Activated naive CD4-positive, alpha-beta T cell treated with anti-CD3 and anti-CD28 coated beads, Interleukin-2, amount 50 U/mL, for 72 hours (primary cell): Measurements from ENCODE around the gene LILRB4. TPM values are rescaled to one million over a fixed set of nuclear protein-coding genes. Genes with fewer than 3 reads are reported as not detected.
"Not testable (repeated sequence)": the region's sequence is repeated elsewhere in the genome, so short reads cannot be mapped to it uniquely, and the experiment has no call there.

ENCODE experiments used
- ATAC-seq, 2 donors: fragments of 150-1000 bp; cut with Tn5 transposase; 2 replicates each; pipeline ENCODE4 v1.10.0; 2021; ENCODE audit warnings: mild to moderate bottlenecking in 2 of 2, moderate library complexity in 2 of 2
- DNase-seq, 2 donors: peaks; one replicate each; pipeline ENCODE4 v3.0.0; 2021 to 2022; ENCODE audit warnings: low spot score in 2 of 2
- H3K27ac Mint-ChIP-seq, 2 donors: one replicate each; pipeline ENCODE4 v1.8.0; 2022; ENCODE audit warnings: mild to moderate bottlenecking in 2 of 2, mixed read lengths in 2 of 2
- H3K36me3 Mint-ChIP-seq, 2 donors: one replicate each; pipeline ENCODE4 v1.8.0; 2022; ENCODE audit warnings: mixed read lengths in 2 of 2
- H3K9me3 Mint-ChIP-seq, 2 donors: one replicate each; pipeline ENCODE4 v1.8.0; 2022; ENCODE audit warnings: mixed read lengths in 2 of 2
- total RNA-seq, 2 donors: library from RNA; stranded (reverse); gene quantifications; one replicate each; pipeline ENCODE4 v1.2.3, GENCODE V29; 2022

The LILRB4 gene
- total RNA-seq, 2 donors from 2014 or later, result not detected

DNA sequence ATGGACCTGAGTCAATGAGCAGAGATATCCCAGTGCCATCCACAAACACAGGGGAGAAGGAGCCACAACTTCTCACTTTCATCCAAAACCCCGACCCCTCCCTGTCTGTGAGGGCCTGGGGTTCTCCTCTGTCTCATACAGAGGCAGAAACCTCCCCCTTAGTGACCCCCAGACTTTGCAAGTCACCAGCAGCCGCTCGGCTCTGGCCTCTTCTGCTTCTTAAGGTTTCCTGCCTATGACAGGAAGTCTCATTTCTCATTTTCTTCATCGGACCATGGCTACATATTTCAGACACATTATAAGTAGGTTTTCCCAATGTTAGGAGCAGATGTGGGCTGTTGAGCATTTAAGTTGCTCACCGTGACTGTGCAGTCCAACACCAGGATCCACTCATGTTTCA, 19.8 kb upstream of the LILRB4 start:
- not testable (repeated sequence) for ATAC-seq, DNase-seq, H3K36me3 Mint-ChIP-seq, H3K9me3 Mint-ChIP-seq
- peak overlapping the region in 1 of 2 donors; percentile 72 for H3K27ac Mint-ChIP-seq

GRCh38 chr19:54643583-54643982, 19.2 kb upstream of the LILRB4 start:
- not testable (repeated sequence) for H3K27ac Mint-ChIP-seq, H3K36me3 Mint-ChIP-seq, DNase-seq, ATAC-seq, H3K9me3 Mint-ChIP-seq

GRCh38 chr19:54644056-54644455, 18.7 kb upstream of the LILRB4 start:
- DNase-seq, result no peak
- H3K9me3 Mint-ChIP-seq, result no peaks in the 10 kb centered on the region
- ATAC-seq, result no peak
- no peak overlapping the region for H3K27ac Mint-ChIP-seq
- H3K36me3 Mint-ChIP-seq, result no peaks in the 10 kb centered on the region

DNA sequence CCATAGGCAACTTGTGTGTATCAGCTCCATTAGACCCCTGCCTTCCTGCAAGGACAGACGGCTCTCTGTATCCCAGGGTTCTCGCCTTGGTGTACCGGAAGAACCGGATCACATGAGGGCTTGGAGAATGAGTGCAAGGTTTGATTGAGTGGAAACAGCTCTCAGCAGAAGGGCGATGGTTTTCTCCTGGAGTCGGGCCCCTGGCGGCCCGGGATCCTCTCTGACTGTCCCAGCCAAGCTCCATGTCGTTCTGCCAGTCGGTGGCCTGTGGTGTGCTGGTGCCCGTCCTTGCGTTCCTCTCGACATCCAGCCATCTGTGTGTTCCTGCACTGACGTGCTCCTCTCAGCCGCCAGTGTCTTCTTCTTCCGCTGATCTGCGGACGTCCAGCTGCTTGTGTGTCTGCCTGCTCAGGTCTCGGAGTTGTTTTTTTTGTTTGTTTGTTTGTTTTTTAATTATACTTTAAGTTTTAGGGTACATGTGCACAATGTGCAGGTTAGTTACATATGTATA, 16.4 kb upstream of the LILRB4 start:
- Mint-ChIP-seq H3K9me3 (no peaks in the 10 kb centered on the region), H3K36me3 (no peaks in the 10 kb centered on the region), H3K27ac (no peak overlapping the region)
- no peak for ATAC-seq
- DNase-seq, result no peak

- no peaks in the 10 kb centered on the region for H3K9me3 Mint-ChIP-seq
Measured at GRCh38 chr19:54648129-54648528, 14.7 kb upstream of the LILRB4 start.

DNA sequence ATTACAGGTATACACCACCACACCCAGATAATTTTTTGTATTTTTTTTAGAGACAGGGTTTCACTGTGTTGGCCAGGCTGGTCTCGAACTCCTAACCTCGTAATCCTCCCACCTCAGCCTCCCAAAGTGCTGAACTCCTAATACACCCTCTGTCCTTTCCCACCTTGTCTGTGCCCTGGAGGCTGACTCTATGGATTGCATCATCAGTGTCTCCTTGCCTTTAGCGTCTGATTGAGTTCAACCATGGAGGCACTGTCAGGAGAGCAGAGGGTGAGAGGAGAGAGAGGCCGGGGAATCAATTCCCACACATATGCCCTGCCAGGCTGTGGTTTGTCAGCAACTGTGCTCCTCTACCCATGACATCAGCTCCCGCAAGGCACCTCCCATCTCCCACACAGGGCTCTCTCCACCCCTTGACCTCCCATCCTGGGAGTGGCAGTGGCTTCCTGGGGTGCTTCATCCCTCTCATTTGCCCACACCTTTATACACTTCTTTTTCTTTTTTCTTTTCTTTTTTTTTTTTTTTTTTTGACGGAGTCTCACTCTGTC, 12.6 kb upstream of the LILRB4 start:
- H3K27ac Mint-ChIP-seq, result peak overlapping the region in 1 of 2 donors; percentile 67
- ATAC-seq, result no peak
- H3K9me3 Mint-ChIP-seq, result no peaks in the 10 kb centered on the region
- DNase-seq, result no peak
- H3K36me3 Mint-ChIP-seq, result no peaks in the 10 kb centered on the region

More at GRCh38 chr19:54648129-54648528, 14.7 kb upstream of the LILRB4 start:
- ATAC-seq, result no peak
- no peak for DNase-seq
- Mint-ChIP-seq H3K27ac (no peak overlapping the region), H3K36me3 (no peaks in the 10 kb centered on the region)

GRCh38 chr19:54653181-54653809, 9.5 kb upstream of the LILRB4 start:
- ATAC-seq (no peak), DNase-seq (no peak)
- Mint-ChIP-seq H3K9me3 (no peaks in the 10 kb centered on the region), H3K27ac (no peak overlapping the region), H3K36me3 (no peaks in the 10 kb centered on the region)

DNA sequence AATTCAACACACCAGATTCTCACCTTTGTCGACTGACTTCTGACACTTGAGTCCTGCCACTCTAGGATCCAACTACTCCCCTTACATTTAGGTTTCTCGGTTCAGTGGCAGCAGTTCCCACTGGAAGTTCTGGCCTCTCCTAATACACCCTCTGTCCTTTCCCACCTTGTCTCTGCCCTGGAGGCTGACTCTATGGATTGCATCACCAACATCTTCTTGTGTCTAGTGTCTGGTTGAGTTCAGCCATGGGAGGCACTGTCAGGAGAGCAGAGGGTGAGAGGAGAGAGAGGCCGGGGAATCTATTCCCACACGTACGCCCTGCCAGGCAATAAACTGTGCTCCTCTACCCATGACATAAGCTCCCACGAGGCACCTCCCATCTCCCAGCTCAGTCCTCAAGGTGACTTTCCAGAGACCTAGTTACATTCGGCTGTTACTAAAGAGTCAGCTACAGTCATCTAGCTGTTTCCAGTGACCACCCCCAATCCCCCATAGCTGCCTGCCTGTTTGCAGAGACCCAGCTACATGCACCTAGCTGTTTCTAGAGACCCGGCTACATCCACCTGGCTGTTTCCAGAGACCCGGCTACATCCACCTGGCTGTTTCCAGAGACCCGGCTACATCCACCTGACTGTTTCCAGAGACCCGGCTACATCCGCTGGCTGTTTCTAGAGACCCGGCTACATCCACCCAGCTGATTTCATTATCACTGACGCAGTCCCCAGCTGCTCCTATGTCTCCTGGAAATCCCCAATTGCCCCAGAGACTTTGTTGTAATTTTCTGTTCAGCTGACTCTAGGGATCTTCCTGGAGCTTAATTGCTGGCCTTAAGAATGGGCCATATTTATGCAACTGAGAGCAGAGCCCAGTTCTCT, 8.1 kb upstream of the LILRB4 start:
- no peak for ATAC-seq
- no peaks in the 10 kb centered on the region for H3K9me3 Mint-ChIP-seq

GRCh38 chr19:54659300-54659699, 3.5 kb upstream of the LILRB4 start:
- no peak for DNase-seq
- H3K27ac Mint-ChIP-seq, result no peak overlapping the region

More for the DNA sequence above, 8.1 kb upstream of the LILRB4 start:
- no peak for DNase-seq
- H3K36me3 Mint-ChIP-seq, result no peaks in the 10 kb centered on the region
- no peak overlapping the region for H3K27ac Mint-ChIP-seq

DNA sequence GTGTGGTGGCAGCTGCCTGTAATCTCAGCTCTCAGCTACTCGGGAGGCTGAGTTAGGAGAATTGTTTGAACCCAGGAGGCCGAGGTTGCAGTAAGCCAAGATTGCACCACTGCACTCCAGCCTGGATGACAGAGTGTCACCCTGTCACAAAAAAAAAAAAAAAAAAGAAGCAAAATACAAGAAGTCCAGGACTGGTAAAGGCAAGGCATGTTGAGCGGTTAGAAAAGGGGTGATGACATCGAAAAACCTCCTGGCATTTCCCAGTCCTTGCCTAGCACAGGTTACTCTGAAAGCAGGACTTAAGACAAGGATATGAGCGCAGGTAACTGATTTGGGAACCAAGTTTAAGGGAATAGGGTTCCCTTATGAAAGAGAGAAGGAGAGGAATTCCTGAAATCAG, 2.5 kb upstream of the LILRB4 start:
- H3K9me3 Mint-ChIP-seq, result no peaks in the 10 kb centered on the region
- no peak overlapping the region for H3K27ac Mint-ChIP-seq
- no peak for ATAC-seq
- no peaks in the 10 kb centered on the region for H3K36me3 Mint-ChIP-seq
- no peak for DNase-seq

More at GRCh38 chr19:54659300-54659699, 3.5 kb upstream of the LILRB4 start:
- Mint-ChIP-seq H3K9me3 (no peaks in the 10 kb centered on the region), H3K36me3 (no peaks in the 10 kb centered on the region)
- peak; percentile 18 to 32 for ATAC-seq

- no peak overlapping the region for H3K27ac Mint-ChIP-seq
- ATAC-seq (no peak), DNase-seq (no peak)
- no peaks in the 10 kb centered on the region for H3K36me3 Mint-ChIP-seq
- H3K9me3 Mint-ChIP-seq, result no peaks in the 10 kb centered on the region
Measured at GRCh38 chr19:54660964-54661363, 1.8 kb upstream of the LILRB4 start.

- no peaks in the 10 kb centered on the region for H3K36me3 Mint-ChIP-seq
- no peak for DNase-seq
- ATAC-seq, result no peak
- no peaks in the 10 kb centered on the region for H3K9me3 Mint-ChIP-seq
- H3K27ac Mint-ChIP-seq, result no peak overlapping the region
Measured at GRCh38 chr19:54661846-54662481, 821 bp upstream of the LILRB4 start.

- ATAC-seq, result no peak
- peaks cover 0 to 5% of the 10 kb centered on the region in 2 donors for H3K36me3 Mint-ChIP-seq
- H3K27ac Mint-ChIP-seq, result no peak overlapping the region
- DNase-seq, result no peak
- peaks cover 0 to 11% of the 10 kb centered on the region in 2 donors for H3K9me3 Mint-ChIP-seq
Measured at GRCh38 chr19:54665530-54665929, 2.7 kb downstream of the LILRB4 start.

DNA sequence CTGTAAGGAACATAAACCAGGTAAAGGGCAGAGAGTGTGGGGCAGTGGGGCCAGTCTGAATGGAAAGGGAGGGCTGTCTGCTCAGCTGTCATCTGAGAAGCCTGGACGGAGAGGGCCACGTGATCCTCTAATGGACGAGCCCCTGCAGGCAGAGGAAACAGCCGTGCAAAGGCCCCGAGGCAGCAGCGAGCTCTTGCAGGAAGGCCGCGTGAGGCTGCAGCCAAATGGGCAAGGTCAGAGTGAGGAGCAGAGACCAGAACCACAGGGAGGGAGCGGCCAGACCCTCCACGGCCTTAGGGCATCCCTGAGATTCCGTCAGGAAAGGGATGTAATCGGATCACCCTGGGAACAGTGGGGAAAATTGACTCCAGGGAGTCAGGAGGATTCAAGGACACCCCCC, 4.4 kb downstream of the LILRB4 start:
- Mint-ChIP-seq H3K9me3 (peaks cover 0 to 11% of the 10 kb centered on the region in 2 donors), H3K27ac (no peak overlapping the region), H3K36me3 (peaks cover 0 to 5% of the 10 kb centered on the region in 2 donors)
- ATAC-seq (no peak), DNase-seq (no peak)

DNA sequence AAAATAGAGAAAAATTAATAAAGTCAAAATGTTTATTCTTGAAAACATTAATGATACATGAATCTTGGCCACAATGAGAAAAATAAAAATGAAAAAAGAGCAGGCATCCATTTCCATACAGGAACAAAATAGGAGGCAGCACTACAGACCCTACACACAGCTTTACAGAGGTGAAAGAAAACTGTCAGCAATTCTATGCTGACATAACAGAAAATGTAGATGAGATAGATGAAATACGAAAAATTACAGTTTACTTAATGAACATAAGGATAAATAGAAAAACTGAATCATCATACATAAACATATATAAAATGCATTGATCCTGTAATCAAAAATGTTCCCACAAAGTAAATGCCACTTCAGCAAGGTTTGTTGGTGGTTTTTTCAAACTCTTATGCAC, 5.6 kb downstream of the LILRB4 start:
- H3K9me3 Mint-ChIP-seq, result peaks cover 0 to 11% of the 10 kb centered on the region in 2 donors
- H3K27ac Mint-ChIP-seq, result no peak overlapping the region
- ATAC-seq (no peak), DNase-seq (no peak)
- H3K36me3 Mint-ChIP-seq, result peaks cover 0 to 5% of the 10 kb centered on the region in 2 donors

DNA sequence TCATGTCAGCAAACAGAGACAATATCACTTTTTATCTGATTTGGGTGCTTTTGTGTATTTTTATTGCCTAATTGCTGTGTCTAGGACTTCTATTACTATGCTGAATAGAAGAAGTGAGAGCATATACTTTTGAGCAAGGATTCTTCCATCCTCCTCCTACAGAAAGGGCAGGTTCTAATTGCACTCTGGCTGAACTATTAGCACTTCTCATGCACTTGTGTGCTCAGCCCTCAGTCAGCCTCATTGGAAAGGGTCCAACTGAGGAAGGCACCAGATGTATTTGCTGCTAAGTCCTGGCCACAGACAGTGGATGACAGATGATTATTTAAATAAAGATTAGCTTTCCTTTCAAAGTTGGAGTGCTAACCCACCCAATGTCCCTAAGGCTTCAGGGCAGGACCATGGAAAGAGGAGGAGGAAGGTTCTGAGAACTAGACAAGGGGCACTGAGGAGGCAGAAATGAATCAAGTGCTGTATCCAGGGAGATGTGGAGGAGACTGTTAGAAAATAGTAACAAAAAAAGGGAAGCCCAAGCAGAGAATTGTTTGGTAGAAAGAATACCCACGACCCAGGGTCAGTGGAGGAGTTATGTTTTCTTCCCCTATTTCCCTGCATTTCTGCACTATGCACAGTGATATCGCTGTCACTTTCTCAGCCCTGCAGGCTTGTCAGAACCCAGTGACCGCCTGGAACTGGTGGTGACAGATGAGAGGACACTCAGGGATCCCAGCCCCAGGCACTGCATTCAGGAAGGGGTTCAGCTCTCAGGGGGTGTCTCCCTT, 8.0 kb downstream of the LILRB4 start:
- H3K36me3 Mint-ChIP-seq, result peaks cover 0 to 5% of the 10 kb centered on the region in 2 donors
- peaks cover 0 to 11% of the 10 kb centered on the region in 2 donors for H3K9me3 Mint-ChIP-seq
- no peak for DNase-seq
- H3K27ac Mint-ChIP-seq, result no peak overlapping the region
- ATAC-seq, result no peak
